GM13977 (cell line): ENCODE measurements around the gene TOR1A.

Source experiments
- DNase-seq: peaks from one replicate; pipeline ENCODE4 v3.0.0; 2012; ENCODE audit warnings: low spot score
- CTCF ChIP-seq: IDR thresholded peaks from 2 replicates; pipeline ENCODE4 v1.5.1; 2012; ENCODE audit warnings: mild to moderate bottlenecking, control low read depth; ENCODE audit not compliant: insufficient read depth; ENCODE audit errors: extremely low read depth, missing control alignments
- in situ Hi-C: fragments of 300-500 bp; cut with MboI; formaldehyde crosslinking; loops from one replicate; pipeline ENCODE4 v1.12.0; 2022; ENCODE audit warnings: low sequenced_read_pairs, low pct_unique_long_range_greater_than_20kb, mixed read lengths, inconsistent platforms; ENCODE audit not compliant: unreplicated experiment

TOR1A gene

GRCh38 chr9:129840034-129840433, 16.1 kb upstream of the TOR1A start:
- in situ Hi-C loops: no loop called here
- no peak for TF ChIP-seq CTCF

GRCh38 chr9:129839324-129840023, 15.5 kb upstream of the TOR1A start:
- TF ChIP-seq CTCF: no peak
- in situ Hi-C loops: no loop called here
- DNase-seq: no peak

More at GRCh38 chr9:129840034-129840433, 16.1 kb upstream of the TOR1A start:
- no peak for DNase-seq

- TF ChIP-seq CTCF: no peak
- DNase-seq: no peak
- in situ Hi-C loops: no loop called here
Observed at GRCh38 chr9:129838707-129839259, 14.8 kb upstream of the TOR1A start.

GRCh38 chr9:129836311-129837007, 12.5 kb upstream of the TOR1A start:
- in situ Hi-C loops: no loop called here
- peak; percentile 49 for DNase-seq
- no peak for TF ChIP-seq CTCF

- in situ Hi-C loops: no loop called here
- no peak for DNase-seq
Observed at GRCh38 chr9:129835860-129836223, 11.9 kb upstream of the TOR1A start.

More at GRCh38 chr9:129835860-129836223, 11.9 kb upstream of the TOR1A start:
- TF ChIP-seq CTCF: no peak
